Sigmoid colon (tissue), 7 donors: Measurements from ENCODE around the gene FOXG1. TPM values are rescaled to one million over a fixed set of nuclear protein-coding genes. Genes with fewer than 3 reads are reported as not detected.
A peak's percentile ranks its signal among the peaks of the same experiment; 100 is the strongest.

Source experiments
- DNase-seq: peaks from one replicate; pipeline ENCODE4 v3.0.0-alpha.2; 2019
- H3K27ac ChIP-seq, 4 donors: fragments of 200-600 bp; sonication (generic); one replicate each; pipeline ENCODE4 v1.5.1; 2016 to 2019; ENCODE audit warnings: mild to moderate bottlenecking in 1 of 4
- H3K27me3 ChIP-seq, 3 donors: fragments of 200-600 bp; sonication (generic); one replicate each; pipeline ENCODE4 v1.5.1; 2019; ENCODE audit warnings: mild to moderate bottlenecking in 1 of 3
- H3K36me3 ChIP-seq, 4 donors: fragments of 200-600 bp; sonication (generic); one replicate each; pipeline ENCODE4 v1.5.1; 2016 to 2019
- H3K4me1 ChIP-seq, 4 donors: fragments of 200-600 bp; sonication (generic); one replicate each; pipeline ENCODE4 v1.5.1; 2017 to 2019
- H3K4me3 ChIP-seq, 4 donors: fragments of 200-600 bp; sonication (generic); one replicate each; pipeline ENCODE4 v1.5.1; 2017 to 2019; ENCODE audit warnings: mild to moderate bottlenecking in 2 of 4, moderate library complexity in 1 of 4
- H3K9me3 ChIP-seq, 4 donors: fragments of 200-600 bp in 3 of 4; sonication (generic) in 3 of 4; one replicate each; pipeline versions ENCODE4 v1.5.1 to v1.6.1; 2013 to 2019
- EP300 ChIP-seq, 4 donors: sonication (generic); formaldehyde crosslinking; IDR thresholded peaks; one replicate each; pipeline ENCODE4 v1.6.1; 2017; ENCODE audit warnings: antibody characterized with exemption in 4 of 4
- POLR2A ChIP-seq, 2 donors: fragments of 450-650 bp; IDR thresholded peaks; one replicate each; pipeline ENCODE4 v1.6.1; 2016; ENCODE audit warnings: antibody characterized with exemption in 2 of 2, mild to moderate bottlenecking in 2 of 2, moderate library complexity in 2 of 2
- POLR2AphosphoS5 ChIP-seq, 4 donors: sonication (generic); formaldehyde crosslinking; IDR thresholded peaks; one replicate each; pipeline ENCODE4 v1.6.1; 2017; ENCODE audit warnings: antibody characterized with exemption in 4 of 4
- WGBS, 2 donors: extraction: QIAGEN DNeasy Blood & Tissue Kit; methylation state at CpG; one replicate each; pipeline ENCODE4 v1.1.7; 2013; 5-methylcytosine and 5-hydroxymethylcytosine counted together
- intact Hi-C: fragments of 100-400 bp; cut with DNase I; formaldehyde crosslinking; loops from one replicate; pipeline ENCODE4 v1.15.1; 2023
- polyA plus RNA-seq, 3 donors: library from polyadenylated mRNA; stranded (reverse); fragments of 200-250 nt; gene quantifications; one replicate each; pipeline ENCODE4 v1.2.3, GENCODE V29; 2013
- total RNA-seq, 4 donors: library from RNA; depleted of rRNA; stranded (reverse); fragments of >200 nt; gene quantifications; one replicate each; pipeline ENCODE4 v1.1.0, GENCODE V29; 2016
- TF ChIP-seq, protein P1 (sequence below), 4 experiments: fragments of 450-650 bp in 3 of 4; fragments of 200-600 bp in 1 of 4; IDR thresholded peaks; one replicate each; pipeline ENCODE4 v1.5.1; 2016 to 2019; ENCODE audit warnings: antibody characterized with exemption in 4 of 4, mild to moderate bottlenecking in 3 of 4, moderate library complexity in 2 of 4
- donor health status: healthy with polysubstance abuse.
- donor health status: Bipolar disorder and iron deficiency.
- donor health status: healthy.

FOXG1 gene
- total and polyA plus RNA-seq, 7 donors: 0.03 TPM; not detected in 6

DNA sequence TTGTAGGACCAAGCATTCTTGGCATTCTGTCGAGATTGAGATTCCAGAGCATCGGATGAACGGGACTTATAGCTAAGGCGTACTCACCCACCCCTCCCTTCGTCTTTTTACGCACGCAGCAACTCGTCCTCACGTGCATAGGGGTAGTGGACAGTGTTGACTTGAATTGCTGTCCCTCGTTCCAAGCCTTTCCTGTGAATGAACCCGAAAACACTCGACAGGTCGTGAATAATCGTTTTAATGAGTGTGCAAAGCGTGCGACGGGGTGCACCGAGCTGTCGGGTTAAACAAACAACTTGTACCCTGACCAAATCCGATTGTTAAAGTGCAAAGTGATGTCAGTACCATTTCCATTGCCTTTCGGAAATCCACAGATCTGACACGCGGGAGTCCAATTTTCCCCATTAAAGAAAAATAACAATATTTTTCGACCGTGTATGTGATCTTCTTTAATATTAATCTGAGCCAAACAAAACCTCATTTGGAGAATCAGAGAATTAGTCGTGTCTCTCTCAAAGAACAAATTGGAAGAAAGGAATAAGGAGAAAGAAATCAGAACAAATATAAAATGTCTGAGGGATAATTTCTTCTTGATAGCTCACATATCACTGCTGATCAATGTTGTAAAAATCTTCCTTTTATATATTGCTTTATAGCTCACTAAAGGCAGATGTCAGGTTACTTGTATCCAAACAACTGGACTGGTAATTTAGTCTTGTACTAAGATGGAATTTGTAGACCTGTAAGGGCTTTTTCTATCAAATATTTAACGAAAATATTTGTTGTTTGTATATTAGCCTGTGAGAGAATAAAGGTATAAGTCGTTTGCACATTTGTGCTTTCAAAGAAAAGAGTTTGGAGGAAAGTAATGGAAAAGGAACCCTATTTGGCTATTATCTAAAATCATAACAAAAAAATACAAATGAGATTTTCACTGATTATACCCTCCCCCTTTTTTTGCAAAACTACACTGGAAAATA, 11.8 kb downstream of the FOXG1 start:
- Histone ChIP-seq H3K4me1 (peaks cover 0 to 11% (median 3%) of the 10 kb centered on the region in 4 donors), H3K27ac (no peak overlapping the region), H3K27me3 (peaks cover 25 to 100% (median 96%) of the 10 kb centered on the region in 3 donors), H3K4me3 (no peak overlapping the region), H3K9me3 (peaks cover 0 to 3% (median 0%) of the 10 kb centered on the region in 4 donors), H3K36me3 (no peaks in the 10 kb centered on the region)
- 3 to 12% methylated on average over 28 of the region's 28 CpGs for WGBS, 2 donors
- no peak for TF ChIP-seq EP300 (IDR thresholded peaks at IDR 0.05)
- TF ChIP-seq, protein P1, sequence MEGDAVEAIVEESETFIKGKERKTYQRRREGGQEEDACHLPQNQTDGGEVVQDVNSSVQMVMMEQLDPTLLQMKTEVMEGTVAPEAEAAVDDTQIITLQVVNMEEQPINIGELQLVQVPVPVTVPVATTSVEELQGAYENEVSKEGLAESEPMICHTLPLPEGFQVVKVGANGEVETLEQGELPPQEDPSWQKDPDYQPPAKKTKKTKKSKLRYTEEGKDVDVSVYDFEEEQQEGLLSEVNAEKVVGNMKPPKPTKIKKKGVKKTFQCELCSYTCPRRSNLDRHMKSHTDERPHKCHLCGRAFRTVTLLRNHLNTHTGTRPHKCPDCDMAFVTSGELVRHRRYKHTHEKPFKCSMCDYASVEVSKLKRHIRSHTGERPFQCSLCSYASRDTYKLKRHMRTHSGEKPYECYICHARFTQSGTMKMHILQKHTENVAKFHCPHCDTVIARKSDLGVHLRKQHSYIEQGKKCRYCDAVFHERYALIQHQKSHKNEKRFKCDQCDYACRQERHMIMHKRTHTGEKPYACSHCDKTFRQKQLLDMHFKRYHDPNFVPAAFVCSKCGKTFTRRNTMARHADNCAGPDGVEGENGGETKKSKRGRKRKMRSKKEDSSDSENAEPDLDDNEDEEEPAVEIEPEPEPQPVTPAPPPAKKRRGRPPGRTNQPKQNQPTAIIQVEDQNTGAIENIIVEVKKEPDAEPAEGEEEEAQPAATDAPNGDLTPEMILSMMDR (IDR thresholded peaks at IDR 0.05): no peak
- peak in 1 of 4 donors; percentile 22 for TF ChIP-seq POLR2AphosphoS5 (IDR thresholded peaks at IDR 0.05)
- TF ChIP-seq POLR2A (IDR thresholded peaks at IDR 0.05): no peak
- intact Hi-C loops: no loop called here
- no peak for DNase-seq

DNA sequence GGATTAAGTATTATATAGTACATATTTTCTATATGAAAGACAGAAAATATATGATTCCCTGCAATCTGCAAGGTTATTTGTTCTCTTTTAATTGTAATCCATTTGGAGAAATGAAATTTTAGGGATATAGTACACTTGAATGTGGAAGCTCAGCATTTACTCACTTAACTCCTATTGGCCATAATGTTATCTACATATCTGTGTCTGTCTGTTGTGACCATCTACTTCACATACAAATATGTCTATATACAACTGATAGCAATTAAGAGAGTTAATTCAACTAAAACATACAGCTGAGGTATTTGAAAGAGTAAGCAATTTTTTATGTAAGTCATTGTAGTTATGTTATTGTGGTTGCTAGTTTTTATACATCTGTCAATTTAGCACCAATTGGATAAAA, 12.9 kb downstream of the FOXG1 start:
- Histone ChIP-seq H3K4me1 (peaks cover 0 to 3% (median under 1%) of the 10 kb centered on the region in 4 donors), H3K9me3 (peaks cover 0 to 3% (median 0%) of the 10 kb centered on the region in 4 donors), H3K27ac (no peak overlapping the region), H3K27me3 (peaks cover 25 to 100% (median 96%) of the 10 kb centered on the region in 3 donors), H3K4me3 (no peak overlapping the region), H3K36me3 (no peaks in the 10 kb centered on the region)
- TF ChIP-seq POLR2AphosphoS5 (IDR thresholded peaks at IDR 0.05) (no peak), EP300 (IDR thresholded peaks at IDR 0.05) (no peak), POLR2A (IDR thresholded peaks at IDR 0.05) (no peak)
- TF ChIP-seq, protein P1 (IDR thresholded peaks at IDR 0.05): no peak
- DNase-seq: no peak
- intact Hi-C loops: no loop called here

DNA sequence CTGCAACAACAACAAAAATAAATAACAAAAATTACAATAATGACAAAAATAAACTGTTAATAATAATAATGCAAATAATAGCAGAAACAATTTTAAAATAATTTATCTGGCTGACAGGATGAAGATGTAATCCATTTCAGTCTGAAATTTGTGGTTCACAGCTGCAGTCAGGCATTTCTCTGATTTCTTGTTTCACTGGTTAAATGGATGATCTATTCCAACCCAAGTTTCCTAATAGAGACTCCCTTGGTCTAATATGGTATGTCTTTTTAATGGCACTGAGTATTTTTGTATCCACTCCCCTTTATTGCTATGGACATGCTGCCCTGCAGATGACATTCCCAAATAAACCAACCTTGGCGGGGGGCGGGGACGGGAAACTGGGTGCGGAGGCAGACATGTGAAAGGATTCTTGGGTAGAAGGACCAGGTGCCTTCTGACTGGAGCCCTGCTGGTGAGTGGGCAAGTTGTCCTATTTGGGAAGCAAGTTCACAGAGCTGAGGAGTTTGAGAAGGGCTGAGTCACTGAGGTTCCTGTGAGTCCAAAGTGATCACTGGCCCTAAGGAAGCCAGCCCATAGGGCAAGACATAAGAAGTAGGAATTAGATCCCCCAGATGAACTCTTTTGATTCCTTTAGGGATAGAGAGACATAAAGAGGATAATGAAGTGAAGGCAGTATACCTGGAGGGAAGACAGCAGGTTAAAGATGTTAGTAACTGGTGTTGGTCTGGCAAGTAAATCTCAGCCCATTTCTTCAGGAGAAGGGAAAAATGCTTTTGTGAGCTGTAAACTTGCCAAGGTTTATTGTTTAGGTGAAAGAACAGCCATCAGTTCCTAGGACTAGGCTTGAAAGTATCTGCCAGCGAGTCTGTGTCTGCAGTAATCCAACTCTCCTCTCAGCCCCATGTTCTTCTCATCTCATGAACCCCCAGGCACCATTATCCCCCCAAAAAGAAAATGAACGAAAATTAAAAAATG, 14.5 kb downstream of the FOXG1 start:
- intact Hi-C loops: no loop called here
- TF ChIP-seq EP300 (IDR thresholded peaks at IDR 0.05) (no peak), POLR2AphosphoS5 (IDR thresholded peaks at IDR 0.05) (no peak), POLR2A (IDR thresholded peaks at IDR 0.05) (no peak)
- TF ChIP-seq, protein P1 (IDR thresholded peaks at IDR 0.05): no peak
- Histone ChIP-seq H3K9me3 (no peaks in the 10 kb centered on the region), H3K4me1 (peaks cover 0 to 13% (median 12%) of the 10 kb centered on the region in 4 donors), H3K27ac (no peak overlapping the region), H3K4me3 (no peak overlapping the region), H3K36me3 (no peaks in the 10 kb centered on the region), H3K27me3 (peaks cover 26 to 100% (median 96%) of the 10 kb centered on the region in 3 donors)
- no peak for DNase-seq
- 5 to 13% methylated on average over 6 of the region's 6 CpGs for WGBS, 2 donors

DNA sequence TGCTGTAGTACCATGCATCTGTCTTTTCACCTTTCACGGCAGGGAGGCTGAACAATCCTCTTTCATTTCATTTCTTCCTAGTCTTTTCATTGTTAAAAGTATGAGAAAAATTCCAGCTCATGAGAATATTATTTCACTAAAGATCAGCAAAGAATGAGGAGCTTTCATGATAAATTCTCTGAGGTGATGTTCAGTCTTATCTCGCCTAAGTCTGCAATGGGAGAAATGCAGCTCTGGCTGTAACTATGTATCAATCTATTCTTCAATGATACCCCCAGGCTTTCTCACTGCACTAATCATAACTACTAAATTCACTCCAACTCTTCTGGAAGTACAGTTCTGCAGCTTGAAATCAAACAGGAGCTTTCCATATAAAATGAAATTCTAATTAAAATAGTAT, 15.7 kb downstream of the FOXG1 start:
- no peak overlapping the region for H3K4me3 ChIP-seq
- no peaks in the 10 kb centered on the region for H3K9me3 ChIP-seq
- no peak overlapping the region for H3K27ac ChIP-seq
- WGBS, 2 donors: 23 to 28% methylated on average over 2 of the region's 2 CpGs
- no peaks in the 10 kb centered on the region for H3K36me3 ChIP-seq
- H3K4me1 ChIP-seq: peaks cover 0 to 13% (median 12%) of the 10 kb centered on the region in 4 donors
- no peak for DNase-seq
- TF ChIP-seq POLR2AphosphoS5 (IDR thresholded peaks at IDR 0.05): no peak
- TF ChIP-seq EP300 (IDR thresholded peaks at IDR 0.05): no peak
- TF ChIP-seq, protein P1 (IDR thresholded peaks at IDR 0.05): no peak
- TF ChIP-seq POLR2A (IDR thresholded peaks at IDR 0.05): no peak
- H3K27me3 ChIP-seq: peaks cover 26 to 97% (median 93%) of the 10 kb centered on the region in 3 donors
- intact Hi-C loops: no loop called here
